ENCODE measurements around the gene AK5.

- no peak for TF ChIP-seq CTCF (IDR thresholded peaks at IDR 0.05)
- no peak for TF ChIP-seq POLR2AphosphoS5 (IDR thresholded peaks at IDR 0.05)
Measured at GRCh38 chr1:77465922-77466321, 184.1 kb downstream of the AK5 start.

All from transverse colon (tissue), 4 donors.